ENCODE measurements around the gene WDR81.
A peak's percentile ranks its signal among the peaks of the same experiment; 100 is the strongest.

WDR81 gene

GRCh38 chr17:1783271-1783670 lies 58.8 kb downstream of the WDR81 start:
- DNase-seq: no peak

GRCh38 chr17:1783834-1784611 lies 59.5 kb downstream of the WDR81 start:
- peak; percentile 48 for DNase-seq

- no peak for DNase-seq
These were observed 61.4 kb downstream of the WDR81 start for GRCh38 chr17:1785930-1786329.

GRCh38 chr17:1786708-1787107 lies 62.2 kb downstream of the WDR81 start:
- DNase-seq: no peak

GRCh38 chr17:1787301-1787902 lies 62.9 kb downstream of the WDR81 start:
- DNase-seq: peak; percentile 92

All from fibroblast of skin of back (primary cell).